PC-9 (cell line): ENCODE results near the gene IGLL5. TPM values are rescaled to one million over a fixed set of nuclear protein-coding genes. Genes with fewer than 3 reads are reported as not detected.

ENCODE experiments used
- BruUV-seq: library from RNA; stranded (reverse); fragments of 400-500 nt; replicated peaks from 2 replicates; lab custom pipeline; 2021; lab: Mats Ljungman, UMichigan
- CTCF ChIA-PET: fragments of 300-600 bp; sonication (Branson Sonifier 250); formaldehyde crosslinking; loops from one replicate; lab custom pipeline; 2022; ENCODE audit warnings: antibody characterized with exemption; lab: Charles Lee
- POLR2A ChIA-PET: fragments of 300-600 bp; sonication (Branson Sonifier 250); formaldehyde crosslinking; loops from one replicate; lab custom pipeline; 2022; ENCODE audit warnings: antibody characterized with exemption; ENCODE audit not compliant: unreplicated experiment; lab: Charles Lee
- DNase-seq, 2 experiments: peaks; one replicate each; pipeline versions ENCODE4 v3.0.0 to v3.0.0-alpha.2; 2015 to 2022; ENCODE audit warnings: mixed read lengths in 1 of 2
- H2AFZ ChIP-seq: fragments of 200-600 bp; sonication (generic); 2 replicates; pipeline ENCODE4 v1.8.1; 2017; ENCODE audit warnings: antibody characterized with exemption
- H3F3A ChIP-seq: fragments of 200-600 bp; sonication (generic); 2 replicates; pipeline ENCODE4 v1.8.1; 2017; ENCODE audit warnings: antibody characterized with exemption, mild to moderate bottlenecking, low read depth; ENCODE audit not compliant: insufficient read depth
- H3K27ac ChIP-seq: fragments of 200-600 bp; sonication (generic); 2 replicates; pipeline ENCODE4 v1.6.1; 2016; ENCODE audit warnings: mixed run types
- H3K27me3 ChIP-seq: fragments of 200-600 bp; sonication (generic); 2 replicates; pipeline ENCODE4 v1.6.1; 2016; ENCODE audit warnings: low read depth, mixed run types; ENCODE audit not compliant: insufficient read depth
- H3K36me3 ChIP-seq: fragments of 200-600 bp; sonication (generic); 2 replicates; pipeline ENCODE4 v1.6.1; 2016; ENCODE audit warnings: low read depth, mixed run types
- H3K4me1 ChIP-seq: fragments of 200-600 bp; sonication (generic); replicated peaks from 2 replicates; pipeline ENCODE4 v1.6.1; 2016; ENCODE audit warnings: mixed run types; ENCODE audit not compliant: insufficient read depth
- H3K4me2 ChIP-seq: fragments of 200-600 bp; sonication (generic); 2 replicates; pipeline ENCODE4 v1.6.1; 2017; ENCODE audit warnings: mixed run types
- H3K4me3 ChIP-seq: fragments of 200-600 bp; sonication (generic); 2 replicates; pipeline ENCODE4 v1.6.1; 2016; ENCODE audit warnings: mixed run types
- H3K79me2 ChIP-seq: fragments of 200-600 bp; sonication (generic); 2 replicates; pipeline ENCODE4 v1.6.1; 2017; ENCODE audit warnings: low read depth, mixed run types
- H3K9me2 ChIP-seq: fragments of 200-600 bp; sonication (generic); 2 replicates; pipeline ENCODE4 v1.8.1; 2017; ENCODE audit warnings: mild to moderate bottlenecking; ENCODE audit not compliant: insufficient read depth
- H3K9me3 ChIP-seq: fragments of 200-600 bp; sonication (generic); 2 replicates; pipeline ENCODE4 v1.8.1; 2016; ENCODE audit warnings: low read depth; ENCODE audit not compliant: insufficient read depth
- H4K20me1 ChIP-seq: fragments of 200-600 bp; sonication (generic); 2 replicates; pipeline ENCODE4 v1.8.1; 2017; ENCODE audit not compliant: insufficient read depth
- EZH2 ChIP-seq: fragments of 200-600 bp; sonication (generic); IDR thresholded peaks from 2 replicates; pipeline ENCODE4 v1.8.0; 2017; ENCODE audit warnings: antibody characterized with exemption, low read depth
- intact Hi-C: fragments of 100-400 bp; cut with micrococcal nuclease; formaldehyde crosslinking; loops from one replicate; pipeline ENCODE4 v1.10.0; 2022; ENCODE audit not compliant: unreplicated experiment
- total RNA-seq: library from RNA; stranded (reverse); gene quantifications from 2 replicates; pipeline ENCODE4 v1.2.3, GENCODE V29; 2021
- TF ChIP-seq, protein P1 (sequence below): fragments of 200-600 bp; sonication (generic); conservative IDR thresholded peaks from 2 replicates; pipeline ENCODE4 v1.6.1; 2017; ENCODE audit warnings: mixed run types, antibody characterized with exemption, mild to moderate bottlenecking, moderate library complexity

The IGLL5 gene
- total RNA-seq, 1 experiment from 2014 or later: not detected

DNA sequence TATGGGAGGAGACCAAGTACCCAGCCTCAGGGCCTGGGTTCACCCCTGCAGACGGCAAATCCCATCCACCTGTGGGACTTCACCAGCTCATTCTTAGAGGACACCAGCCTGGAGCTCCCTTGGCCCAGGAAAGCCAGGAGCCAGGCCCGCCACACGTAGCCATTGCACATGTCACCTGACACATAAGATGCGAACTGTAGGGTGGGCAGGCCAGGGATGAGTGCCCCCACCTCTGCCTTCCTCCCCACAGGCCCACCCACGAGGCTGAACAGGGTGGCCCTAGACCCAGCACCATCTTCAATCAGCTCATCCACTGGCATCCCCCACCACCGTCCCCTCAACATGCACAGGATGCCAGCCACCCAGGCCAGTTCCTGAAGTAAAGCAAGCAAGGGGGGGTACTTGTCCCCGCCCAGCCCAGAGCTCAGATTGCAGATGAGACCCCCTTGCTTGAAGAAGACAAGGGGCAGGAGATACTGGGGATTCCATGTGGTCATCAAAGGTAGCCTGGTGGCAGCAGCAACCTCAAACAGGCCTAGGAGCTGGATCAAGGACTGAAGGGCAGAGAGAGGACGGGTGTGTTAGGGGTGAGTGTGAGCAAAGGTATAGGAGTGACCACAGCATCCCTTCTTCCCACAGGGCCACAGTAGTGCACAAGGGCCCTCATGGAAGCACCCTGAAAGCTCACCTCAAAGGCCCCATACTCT, 45.6 kb downstream of the IGLL5 start:
- Histone ChIP-seq H3K27ac (no peak overlapping the region), H3K4me2 (no peak overlapping the region), H3K4me1 (no peaks in the 10 kb centered on the region), H3K9me2 (no peaks in the 10 kb centered on the region), H3K4me3 (no peak overlapping the region), H3K79me2 (no peaks in the 10 kb centered on the region), H4K20me1 (no peaks in the 10 kb centered on the region), H3F3A (no peaks in the 10 kb centered on the region), H2AFZ (no peak overlapping the region), H3K9me3 (no peaks in the 10 kb centered on the region), H3K36me3 (no peaks in the 10 kb centered on the region), H3K27me3 (peaks cover 27% of the 10 kb centered on the region)
- TF ChIP-seq, protein P1, sequence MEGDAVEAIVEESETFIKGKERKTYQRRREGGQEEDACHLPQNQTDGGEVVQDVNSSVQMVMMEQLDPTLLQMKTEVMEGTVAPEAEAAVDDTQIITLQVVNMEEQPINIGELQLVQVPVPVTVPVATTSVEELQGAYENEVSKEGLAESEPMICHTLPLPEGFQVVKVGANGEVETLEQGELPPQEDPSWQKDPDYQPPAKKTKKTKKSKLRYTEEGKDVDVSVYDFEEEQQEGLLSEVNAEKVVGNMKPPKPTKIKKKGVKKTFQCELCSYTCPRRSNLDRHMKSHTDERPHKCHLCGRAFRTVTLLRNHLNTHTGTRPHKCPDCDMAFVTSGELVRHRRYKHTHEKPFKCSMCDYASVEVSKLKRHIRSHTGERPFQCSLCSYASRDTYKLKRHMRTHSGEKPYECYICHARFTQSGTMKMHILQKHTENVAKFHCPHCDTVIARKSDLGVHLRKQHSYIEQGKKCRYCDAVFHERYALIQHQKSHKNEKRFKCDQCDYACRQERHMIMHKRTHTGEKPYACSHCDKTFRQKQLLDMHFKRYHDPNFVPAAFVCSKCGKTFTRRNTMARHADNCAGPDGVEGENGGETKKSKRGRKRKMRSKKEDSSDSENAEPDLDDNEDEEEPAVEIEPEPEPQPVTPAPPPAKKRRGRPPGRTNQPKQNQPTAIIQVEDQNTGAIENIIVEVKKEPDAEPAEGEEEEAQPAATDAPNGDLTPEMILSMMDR: no peak
- TF ChIP-seq EZH2: no peak
- ChIA-PET POLR2A (no interaction called here), CTCF (no interaction called here)
- no peak for DNase-seq
- BruUV-seq: no TSS peak
- intact Hi-C loops: no loop called here

DNA sequence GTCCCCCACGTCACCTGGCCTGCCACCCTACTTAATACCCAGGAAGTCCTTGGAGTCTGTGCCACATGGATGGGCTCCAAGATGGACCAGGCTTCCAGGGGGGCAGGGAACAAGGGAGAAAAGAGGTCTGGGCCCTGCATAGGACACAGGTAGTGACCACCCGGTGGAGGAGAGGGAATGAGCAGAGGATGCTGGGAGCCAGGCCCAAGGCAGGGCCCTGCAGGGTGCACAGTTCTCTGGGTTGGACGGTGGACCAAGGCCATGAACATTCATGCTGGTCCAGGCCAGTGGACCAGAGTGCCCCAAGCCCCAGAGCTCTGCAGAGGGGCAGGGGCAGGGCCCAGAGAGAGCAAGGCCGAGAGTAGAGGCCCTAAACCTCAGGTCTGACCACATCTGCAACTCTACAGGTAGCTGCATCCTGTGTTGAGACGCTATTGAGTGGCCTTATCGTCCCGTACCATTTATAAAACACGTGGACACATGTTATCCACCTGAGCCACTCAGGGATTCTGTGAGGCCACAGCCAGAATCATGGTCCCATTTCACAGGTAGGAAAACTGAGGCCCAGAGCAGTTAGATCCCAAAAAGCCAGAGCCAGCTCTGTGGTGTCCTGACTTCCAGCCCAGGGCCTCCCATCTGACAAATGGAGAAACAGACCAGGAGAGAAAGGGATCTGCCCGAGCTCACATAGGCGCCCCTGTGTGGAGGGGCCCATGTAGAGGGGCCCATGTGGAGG, 46.4 kb downstream of the IGLL5 start:
- Histone ChIP-seq H4K20me1 (no peaks in the 10 kb centered on the region), H3K9me3 (no peaks in the 10 kb centered on the region), H3K9me2 (no peaks in the 10 kb centered on the region), H3K79me2 (no peaks in the 10 kb centered on the region), H3K36me3 (no peaks in the 10 kb centered on the region), H3K27me3 (peaks cover 34% of the 10 kb centered on the region), H3F3A (no peaks in the 10 kb centered on the region), H2AFZ (no peak overlapping the region), H3K4me3 (no peak overlapping the region), H3K27ac (no peak overlapping the region), H3K4me2 (no peak overlapping the region), H3K4me1 (no peaks in the 10 kb centered on the region)
- no TSS peak for BruUV-seq
- no peak for TF ChIP-seq EZH2
- TF ChIP-seq, protein P1: no peak
- CTCF ChIA-PET: no interaction called here
- intact Hi-C loops: no loop called here
- POLR2A ChIA-PET: no interaction called here
- no peak for DNase-seq

DNA sequence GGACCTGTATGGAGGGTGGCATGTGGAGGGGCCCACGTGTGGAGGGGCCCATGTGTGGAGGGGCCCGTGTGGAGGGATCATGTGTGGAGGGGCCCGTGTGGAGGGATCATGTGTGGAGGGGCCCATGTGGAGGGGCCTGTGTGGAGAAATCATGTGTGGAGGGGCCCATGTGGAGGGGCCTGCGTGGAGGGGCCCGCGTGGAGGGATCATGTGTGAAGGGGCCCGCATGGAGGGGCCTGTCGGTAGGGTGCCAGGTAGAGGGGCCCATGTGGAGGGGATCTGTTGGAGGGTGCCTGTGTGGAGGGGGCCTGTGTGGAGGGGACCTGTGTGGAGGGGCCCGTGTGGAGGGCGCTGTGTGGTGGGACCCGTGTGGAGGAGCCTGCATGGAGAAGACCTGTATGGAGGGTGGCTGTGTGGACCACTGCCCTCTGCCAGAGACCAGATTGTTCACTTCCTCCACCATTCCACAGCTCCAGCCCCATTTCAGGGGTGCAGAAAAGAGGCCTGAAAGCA, 47.0 kb downstream of the IGLL5 start:
- no peak overlapping the region for H2AFZ ChIP-seq
- H3K79me2 ChIP-seq: no peaks in the 10 kb centered on the region
- intact Hi-C loops: no loop called here
- DNase-seq: no peak
- H3K4me2 ChIP-seq: no peak overlapping the region
- no peak overlapping the region for H3K4me3 ChIP-seq
- POLR2A ChIA-PET: no interaction called here
- no peaks in the 10 kb centered on the region for H3K36me3 ChIP-seq
- no peak overlapping the region for H3K27ac ChIP-seq
- H3K9me3 ChIP-seq: no peaks in the 10 kb centered on the region
- no TSS peak for BruUV-seq
- no peak for TF ChIP-seq EZH2
- TF ChIP-seq, protein P1: no peak
- H3K9me2 ChIP-seq: no peaks in the 10 kb centered on the region
- H3K27me3 ChIP-seq: peaks cover 34% of the 10 kb centered on the region
- no peaks in the 10 kb centered on the region for H3K4me1 ChIP-seq
- no peaks in the 10 kb centered on the region for H4K20me1 ChIP-seq
- H3F3A ChIP-seq: no peaks in the 10 kb centered on the region
- CTCF ChIA-PET: no interaction called here
